H1 (cell line): ENCODE measurements around the gene ICE1. TPM values are rescaled to one million over a fixed set of nuclear protein-coding genes. Genes with fewer than 3 reads are reported as not detected.
"Not testable (repeated sequence)": the region's sequence is repeated elsewhere in the genome, so short reads cannot be mapped to it uniquely, and the experiment has no call there.

ENCODE experiments used
- CTCF ChIA-PET: fragments of 300-600 bp; sonication (Branson Sonifier 250); formaldehyde crosslinking; loops from one replicate; lab custom pipeline; 2021; ENCODE audit not compliant: partially characterized antibody; lab: Charles Lee
- POLR2A ChIA-PET: fragments of 300-600 bp; sonication (Branson Sonifier 250); formaldehyde crosslinking; loops from one replicate; lab custom pipeline; 2021; ENCODE audit warnings: inconsistent platforms; ENCODE audit not compliant: partially characterized antibody; lab: Charles Lee
- DNase-seq, 2 experiments: peaks; one replicate each; pipeline versions ENCODE4 v3.0.0 to v3.0.0-alpha.2; 2010 to 2022; ENCODE audit warnings: low spot score in 2 of 2, low read depth in 1 of 2, mixed read lengths in 1 of 2
- FAIRE-seq: peaks from 2 replicates; lab custom pipeline; 2011; peaks lifted over from hg19 to GRCh38; lab: Jason Lieb, UNC
- H2AFZ ChIP-seq: 2 replicates; pipeline ENCODE4 v1.8.1; 2012; ENCODE audit warnings: low read length, inconsistent platforms
- H2AK5ac ChIP-seq: 2 replicates; pipeline ENCODE4 v1.6.1; 2013; ENCODE audit warnings: low read depth, low read length
- H2BK120ac ChIP-seq: replicated peaks from 2 replicates; pipeline ENCODE3; 2013; ENCODE audit warnings: low read depth, low read length, inconsistent platforms
- H2BK12ac ChIP-seq: 2 replicates; pipeline ENCODE4 v1.6.1; 2013; ENCODE audit warnings: low read depth, low read length
- H2BK15ac ChIP-seq: 2 replicates; pipeline ENCODE4 v1.6.1; 2013; ENCODE audit warnings: low read length
- H2BK20ac ChIP-seq: 2 replicates; pipeline ENCODE4 v1.6.1; 2013; ENCODE audit warnings: low read length
- H2BK5ac ChIP-seq: 2 replicates; pipeline ENCODE4 v1.6.1; 2013; ENCODE audit warnings: low read depth, low read length
- H3K14ac ChIP-seq: 2 replicates; pipeline ENCODE4 v1.6.1; 2013; ENCODE audit warnings: inconsistent platforms; ENCODE audit not compliant: insufficient read length
- H3K18ac ChIP-seq: 2 replicates; pipeline ENCODE4 v1.6.1; 2013; ENCODE audit warnings: low read length; ENCODE audit errors: extremely low read depth
- H3K23ac ChIP-seq: 2 replicates; pipeline ENCODE4 v1.6.1; 2013; ENCODE audit warnings: inconsistent platforms; ENCODE audit not compliant: insufficient read length
- H3K23me2 ChIP-seq: 2 replicates; pipeline ENCODE4 v1.6.1; 2013; ENCODE audit warnings: low read depth, low read length
- H3K27ac ChIP-seq: 2 replicates; pipeline ENCODE4 v1.6.1; 2011; ENCODE audit warnings: low read depth, low read length, inconsistent platforms
- H3K27me3 ChIP-seq, 4 experiments: replicated peaks in 1 of 4; 1 replicate in 1 of 4; 2 replicates in 3 of 4; pipeline versions ENCODE4 v1.6.1 to v1.8.1; 2011 to 2013; ENCODE audit warnings: low read length in 3 of 4, mild to moderate bottlenecking in 3 of 4, inconsistent platforms in 2 of 4, mixed read lengths in 2 of 4, moderate library complexity in 1 of 4; ENCODE audit not compliant: control insufficient read depth in 3 of 4, insufficient read depth in 3 of 4; ENCODE audit errors: extremely low read depth in 1 of 4
- H3K36me3 ChIP-seq, 4 experiments: 2 replicates each; pipeline versions ENCODE4 v1.6.1 to v1.8.1; 2011 to 2013; ENCODE audit warnings: mild to moderate bottlenecking in 4 of 4, low read length in 3 of 4, moderate library complexity in 2 of 4, control low read depth in 1 of 4, inconsistent platforms in 1 of 4; ENCODE audit not compliant: insufficient read depth in 4 of 4, control insufficient read depth in 2 of 4
- H3K4ac ChIP-seq: replicated peaks from 2 replicates; pipeline ENCODE3; 2013; ENCODE audit warnings: low read length, low read depth, mixed read lengths, inconsistent platforms; ENCODE audit not compliant: insufficient read length
- H3K4me1 ChIP-seq, 4 experiments: replicated peaks in 1 of 4; 1 replicate in 1 of 4; 2 replicates in 3 of 4; pipeline versions ENCODE4 v1.6.1 to v1.8.1; 2011 to 2013; ENCODE audit warnings: low read length in 3 of 4, inconsistent platforms in 2 of 4, mixed read lengths in 1 of 4; ENCODE audit not compliant: insufficient read depth in 4 of 4, control insufficient read depth in 3 of 4
- H3K4me2 ChIP-seq, 2 experiments: 2 replicates each; pipeline versions ENCODE4 v1.6.1 to v1.8.1; 2011 to 2013; ENCODE audit warnings: low read depth in 2 of 2, low read length in 2 of 2, control low read depth in 1 of 2, inconsistent platforms in 1 of 2, mild to moderate bottlenecking in 1 of 2; ENCODE audit not compliant: insufficient read depth in 1 of 2
- H3K4me3 ChIP-seq, 4 experiments: fragments of 200-600, 300-600 bp in 1 of 4; sonication (generic), shearing (Covaris generic), sonication (Bioruptor Twin) in 1 of 4; 2 replicates each; pipeline versions ENCODE4 v1.5.1 to v1.8.1; 2011 to 2016; ENCODE audit warnings: low read length in 4 of 4, low read depth in 3 of 4, control low read depth in 2 of 4, inconsistent platforms in 2 of 4, mild to moderate bottlenecking in 2 of 4, mixed read lengths in 1 of 4, moderate library complexity in 1 of 4; ENCODE audit not compliant: insufficient read depth in 2 of 4; ENCODE audit errors: extremely low read depth in 1 of 4
- H3K56ac ChIP-seq: replicated peaks from 2 replicates; pipeline ENCODE3; 2013; ENCODE audit warnings: low read depth, mild to moderate bottlenecking, mixed read lengths, low read length, inconsistent platforms; ENCODE audit not compliant: insufficient read length
- H3K79me1 ChIP-seq: 2 replicates; pipeline ENCODE4 v1.6.1; 2013; ENCODE audit warnings: low read depth, low read length, control low read depth
- H3K79me2 ChIP-seq, 2 experiments: 2 replicates each; pipeline versions ENCODE4 v1.6.1 to v1.8.1; 2012 to 2013; ENCODE audit warnings: low read length in 2 of 2, mild to moderate bottlenecking in 2 of 2, inconsistent platforms in 1 of 2; ENCODE audit not compliant: insufficient read depth in 2 of 2, control insufficient read depth in 1 of 2
- H3K9ac ChIP-seq, 4 experiments: replicated peaks in 1 of 4; 1 replicate in 1 of 4; 2 replicates in 3 of 4; pipeline versions ENCODE4 v1.6.1 to v1.8.1; 2011 to 2013; ENCODE audit warnings: low read depth in 3 of 4, low read length in 3 of 4, control low read depth in 2 of 4, mild to moderate bottlenecking in 2 of 4, moderate library complexity in 2 of 4, inconsistent platforms in 1 of 4; ENCODE audit errors: extremely low read depth in 1 of 4
- H3K9me3 ChIP-seq, 2 experiments: 2 replicates each; pipeline versions ENCODE4 v1.6.1 to v1.8.1; 2012 to 2013; ENCODE audit warnings: mild to moderate bottlenecking in 2 of 2, moderate library complexity in 2 of 2, control low read depth in 1 of 2, inconsistent platforms in 1 of 2, low read depth in 1 of 2, low read length in 1 of 2, mixed read lengths in 1 of 2; ENCODE audit not compliant: insufficient read depth in 2 of 2
- H4K20me1 ChIP-seq, 2 experiments: replicated peaks in 1 of 2; 2 replicates each; pipeline versions ENCODE3 to v1.8.1; 2011 to 2013; ENCODE audit warnings: inconsistent platforms in 2 of 2, low read length in 2 of 2, mild to moderate bottlenecking in 1 of 2; ENCODE audit not compliant: insufficient read depth in 2 of 2, control insufficient read depth in 1 of 2
- H4K5ac ChIP-seq: 2 replicates; pipeline ENCODE4 v1.6.1; 2013; ENCODE audit warnings: low read length, low read depth, mixed read lengths, inconsistent platforms; ENCODE audit not compliant: insufficient read length
- H4K8ac ChIP-seq: 2 replicates; pipeline ENCODE4 v1.8.0; 2013; ENCODE audit warnings: mild to moderate bottlenecking, moderate library complexity, low read length, inconsistent platforms; ENCODE audit not compliant: insufficient read depth; ENCODE audit errors: extremely low read depth
- H4K91ac ChIP-seq: replicated peaks from 2 replicates; pipeline ENCODE3; 2013; ENCODE audit warnings: low read length, mixed read lengths, inconsistent platforms; ENCODE audit not compliant: insufficient read length
- ATF2 ChIP-seq: IDR thresholded peaks from 2 replicates; pipeline ENCODE4 v1.6.1; 2012; ENCODE audit warnings: low read length, inconsistent platforms
- JUND ChIP-seq: IDR thresholded peaks from 2 replicates; pipeline ENCODE4 v1.6.1; 2011; ENCODE audit warnings: mild to moderate bottlenecking, improper control_type of control experiment, low read length
- WGBS, 2 experiments: shearing (Covaris generic) in 1 of 2; methylation state at CpG; one replicate each; pipeline versions ENCODE4 v1.1.6 to v1.1.7; 2013 to 2015; ENCODE audit warnings: low lambda C conversion rate in 2 of 2, mixed read lengths in 2 of 2, inconsistent platforms in 1 of 2, low coverage in 1 of 2, missing lambda C conversion rate in 1 of 2; ENCODE audit not compliant: insufficient replicate concordance in 2 of 2, insufficient coverage in 1 of 2, insufficient read length in 1 of 2; ENCODE audit errors: extremely low coverage in 1 of 2, missing lambda C conversion rate in 1 of 2; 5-methylcytosine and 5-hydroxymethylcytosine counted together
- polyA plus RNA-seq, 7 experiments: library from polyadenylated mRNA; depleted of rRNA in 3 of 7; stranded (reverse) in 5 of 7; unstranded in 2 of 7; fragments of >200 nt in 5 of 7; fragments of 200-250 nt in 2 of 7; gene quantifications; 1 replicate in 5 of 7; 2 replicates in 1 of 7; 4 replicates in 1 of 7; pipeline versions ENCODE4 v1.2.1 to v1.2.3, GENCODE V29; 2011 to 2013; ENCODE audit warnings: missing spikeins in 2 of 7, mixed read lengths in 2 of 7
- total RNA-seq: library from RNA; stranded (reverse); fragmentation: NEBNext Ultra II Directional; extraction: Animal tissue kit (Norgen Biotek cat#: 25700); gene quantifications from 2 replicates; pipeline ENCODE4 v1.2.1, GENCODE V29; 2021

Gene ICE1
- total and polyA plus RNA-seq, 2 of the 8 experiments (the other 6 are each of a cell fraction or from before 2014, with no cell fraction given) = 11.8 to 53.9 TPM

DNA sequence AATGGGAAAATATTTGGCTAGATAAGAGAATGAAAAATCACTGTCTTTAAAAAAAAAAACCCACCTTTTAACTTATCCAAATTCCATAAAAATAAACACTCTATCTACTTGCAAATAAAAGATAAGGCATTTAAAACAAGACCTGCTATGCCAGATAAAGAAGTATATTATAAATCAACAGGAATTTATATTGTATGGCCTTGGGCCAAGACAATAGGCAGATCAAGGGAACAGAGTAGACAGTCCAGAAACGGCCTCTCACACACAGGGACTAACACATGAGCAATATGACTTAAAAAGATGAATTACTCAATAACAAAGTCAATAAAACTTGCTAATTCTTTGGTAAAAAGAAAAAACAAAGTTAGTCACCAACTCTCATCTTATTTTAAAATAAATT, 34.7 kb upstream of the ICE1 start (continued):
- TF ChIP-seq ATF2 = no peak
- TF ChIP-seq JUND = no peak

DNA sequence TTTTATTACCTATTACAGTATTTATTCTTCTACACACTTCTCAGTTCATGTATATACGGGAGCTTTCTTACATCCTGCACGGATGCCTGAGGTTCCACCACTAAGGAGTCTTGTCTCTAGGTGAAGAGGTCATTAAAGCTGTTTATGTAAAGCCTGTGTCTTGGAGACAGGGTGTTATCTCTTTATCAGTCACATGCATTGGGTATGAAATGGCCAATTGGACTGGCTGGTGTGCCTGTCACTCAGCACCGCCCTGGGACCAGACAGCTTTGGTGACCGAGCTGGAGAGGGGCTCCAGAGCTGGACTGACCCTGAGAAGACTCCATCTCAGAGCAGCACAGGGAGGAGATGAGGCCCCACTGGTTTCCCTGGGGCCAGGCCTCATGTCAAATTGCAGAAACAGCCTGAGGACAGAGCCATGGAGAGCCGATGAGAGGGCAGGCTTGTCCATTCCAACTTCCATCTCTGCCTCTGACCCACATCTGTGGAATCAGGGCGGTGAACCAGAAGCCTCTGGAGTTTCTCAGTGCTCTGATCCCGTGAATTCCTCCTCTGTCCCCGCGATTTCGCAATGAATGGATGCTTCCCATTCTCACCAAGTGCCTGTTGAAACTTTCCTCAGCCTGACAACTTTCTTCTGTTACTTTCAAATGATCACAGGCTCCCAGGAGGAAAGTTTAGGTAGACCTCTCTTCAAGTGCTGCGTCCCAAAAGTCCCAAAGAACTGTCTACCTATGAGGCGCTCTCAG, 32.2 kb upstream of the ICE1 start:
- H2BK5ac ChIP-seq, H4K5ac ChIP-seq, H3K23me2 ChIP-seq, H3K4me1 ChIP-seq, H3K23ac ChIP-seq, H3K27me3 ChIP-seq, H3K27ac ChIP-seq, H3K9ac ChIP-seq, H3K18ac ChIP-seq, H2AFZ ChIP-seq, H3K36me3 ChIP-seq, DNase-seq, H2BK15ac ChIP-seq, FAIRE-seq, H3K56ac ChIP-seq, H2AK5ac ChIP-seq, CTCF ChIA-PET, H3K14ac ChIP-seq, H3K79me1 ChIP-seq, H3K4me2 ChIP-seq, H4K8ac ChIP-seq, POLR2A ChIA-PET, H2BK20ac ChIP-seq, H3K4me3 ChIP-seq, H4K91ac ChIP-seq, H2BK12ac ChIP-seq, H3K4ac ChIP-seq, H2BK120ac ChIP-seq, H3K9me3 ChIP-seq, H4K20me1 ChIP-seq, H3K79me2 ChIP-seq: not testable (repeated sequence)
- 91% methylated on average over 8 of the region's 12 CpGs; no CpG with 5 or more reads in 1 of the 2 experiments for WGBS, 2 experiments
